Endothelial cell of umbilical vein (primary cell): ENCODE results near the gene CFAP65. TPM values are rescaled to one million over a fixed set of nuclear protein-coding genes. Genes with fewer than 3 reads are reported as not detected.

Experiments used
- BruUV-seq: library from RNA; stranded (reverse); fragments of 400-500 nt; replicated peaks from 2 replicates; lab custom pipeline; 2021; lab: Mats Ljungman, UMichigan
- CTCF ChIA-PET: fragments of 300-600, 350-600 bp; sonication (Branson Sonifier 250); formaldehyde crosslinking; loops from one replicate; lab custom pipeline; 2021; ENCODE audit warnings: antibody characterized with exemption, inconsistent platforms; lab: Charles Lee
- POLR2A ChIA-PET: fragments of 300-600, 350-600 bp; sonication (Branson Sonifier 250); formaldehyde crosslinking; loops from one replicate; lab custom pipeline; 2021; ENCODE audit warnings: antibody characterized with exemption, inconsistent platforms; lab: Charles Lee
- DNase-seq: peaks from one replicate; pipeline ENCODE4 v3.0.0-alpha.2; 2011; ENCODE audit warnings: low read depth, low spot score
- FAIRE-seq: peaks from 2 replicates; lab custom pipeline; 2011; peaks lifted over from hg19 to GRCh38; lab: Jason Lieb, UNC
- H2AFZ ChIP-seq: 2 replicates; pipeline ENCODE4 v1.6.0; 2012; ENCODE audit warnings: low read depth, low read length, control low read depth, inconsistent platforms
- H3K27ac ChIP-seq: 2 replicates; pipeline ENCODE4 v1.5.1; 2011; ENCODE audit warnings: low read depth, mild to moderate bottlenecking, control low read depth, low read length, moderate library complexity; ENCODE audit not compliant: insufficient read depth
- H3K27me3 ChIP-seq, 2 experiments: 2 replicates each; pipeline versions ENCODE4 v1.6.0 to v1.6.1; 2011; ENCODE audit warnings: low read length in 2 of 2, mixed read lengths in 1 of 2; ENCODE audit not compliant: control insufficient read depth in 2 of 2, insufficient read depth in 2 of 2
- H3K36me3 ChIP-seq, 2 experiments: 2 replicates in 1 of 2; 3 replicates in 1 of 2; pipeline ENCODE4 v1.5.1; 2011; ENCODE audit warnings: low read length in 2 of 2, mild to moderate bottlenecking in 1 of 2, moderate library complexity in 1 of 2; ENCODE audit not compliant: control insufficient read depth in 2 of 2, insufficient read depth in 2 of 2; ENCODE audit errors: extremely low read depth in 1 of 2
- H3K4me1 ChIP-seq: 3 replicates; pipeline ENCODE4 v1.5.1; 2011; ENCODE audit warnings: mild to moderate bottlenecking, low read length; ENCODE audit not compliant: control insufficient read depth, insufficient read depth; ENCODE audit errors: extremely low read depth
- H3K4me2 ChIP-seq: 2 replicates; pipeline ENCODE4 v1.6.1; 2011; ENCODE audit warnings: low read length, control low read depth, mixed read lengths; ENCODE audit not compliant: insufficient read depth
- H3K4me3 ChIP-seq, 3 experiments: fragments of 200-600 bp in 1 of 3; sonication (generic), shearing (Covaris generic) in 1 of 3; replicated peaks in 1 of 3; 2 replicates each; pipeline ENCODE4 v1.5.1; 2011 to 2016; ENCODE audit warnings: control low read depth in 3 of 3, low read length in 3 of 3, mild to moderate bottlenecking in 2 of 3, inconsistent platforms in 1 of 3, low read depth in 1 of 3, moderate library complexity in 1 of 3; ENCODE audit not compliant: insufficient read depth in 1 of 3
- H3K79me2 ChIP-seq: 2 replicates; pipeline ENCODE4 v1.6.0; 2012; ENCODE audit warnings: low read length, inconsistent platforms; ENCODE audit not compliant: control insufficient read depth, insufficient read depth
- H3K9ac ChIP-seq: replicated peaks from 2 replicates; pipeline ENCODE3; 2011; ENCODE audit warnings: low read length, control low read depth; ENCODE audit not compliant: insufficient read depth; ENCODE audit errors: extremely low read depth
- H3K9me1 ChIP-seq: replicated peaks from 3 replicates; pipeline ENCODE4 v1.6.0; 2011; ENCODE audit warnings: mild to moderate bottlenecking, low read length; ENCODE audit not compliant: control insufficient read depth, insufficient read depth; ENCODE audit errors: extremely low read depth
- H3K9me3 ChIP-seq: replicated peaks from 2 replicates; pipeline ENCODE4 v1.5.1; 2012; ENCODE audit warnings: low read length, inconsistent platforms; ENCODE audit not compliant: control insufficient read depth, insufficient read depth
- H4K20me1 ChIP-seq: replicated peaks from 2 replicates; pipeline ENCODE3; 2011; ENCODE audit warnings: mild to moderate bottlenecking, low read length; ENCODE audit not compliant: control insufficient read depth, insufficient read depth; ENCODE audit errors: extremely low read depth
- GATA2 ChIP-seq: IDR thresholded peaks from 2 replicates; pipeline ENCODE4 v1.7.0; 2011; ENCODE audit warnings: low read depth, mild to moderate bottlenecking, moderate library complexity, mixed read lengths, low read length; ENCODE audit not compliant: insufficient read length, insufficient read depth
- JUN ChIP-seq: IDR thresholded peaks from 2 replicates; pipeline ENCODE4 v1.6.1; 2011; ENCODE audit warnings: borderline replicate concordance, low read depth; ENCODE audit not compliant: insufficient read length, insufficient read depth
- MYC ChIP-seq: IDR thresholded peaks from one replicate; pipeline ENCODE4 v1.6.1; 2011; ENCODE audit warnings: mild to moderate bottlenecking, low read depth, low read length
- POLR2A ChIP-seq: IDR thresholded peaks from 2 replicates; pipeline ENCODE4 v1.6.1; 2012; ENCODE audit warnings: low read depth, mild to moderate bottlenecking, control low read depth, low read length
- POLR2AphosphoS5 ChIP-seq: IDR thresholded peaks from 2 replicates; pipeline ENCODE4 v1.6.1; 2012; ENCODE audit warnings: low read depth, mild to moderate bottlenecking, control low read depth, low read length, moderate library complexity; ENCODE audit not compliant: insufficient read depth
- dilution Hi-C: fragments of 300-500 bp; cut with MboI; formaldehyde crosslinking; loops from one replicate; pipeline ENCODE4 v1.15.0; 2019; ENCODE audit warnings: low sequenced_read_pairs; ENCODE audit not compliant: extremely low pct_ligation_motif_present
- intact Hi-C: fragments of 100-400 bp; cut with micrococcal nuclease; formaldehyde crosslinking; loops from one replicate; pipeline ENCODE4 v1.10.0; 2022
- polyA plus RNA-seq, 4 experiments: library from polyadenylated mRNA; depleted of rRNA in 3 of 4; stranded (reverse) in 3 of 4; unstranded in 1 of 4; fragments of >200 nt; gene quantifications; 2 replicates each; pipeline versions ENCODE4 v1.2.1 to v1.2.3, GENCODE V29; 2011 to 2012; ENCODE audit warnings: missing spikeins in 1 of 4
- total RNA-seq: library from RNA; stranded (reverse); gene quantifications from 2 replicates; pipeline ENCODE4 v1.2.3, GENCODE V29; 2021
- TF ChIP-seq, protein P1 (sequence below): IDR thresholded peaks from 2 replicates; pipeline ENCODE4 v1.6.1; 2011; ENCODE audit not compliant: insufficient read depth, insufficient read length

The CFAP65 gene
- total and polyA plus RNA-seq, 2 donors (not counting 3 experiments of a cell fraction or from before 2014, with no cell fraction given): 0.03 TPM; not detected in 1

DNA sequence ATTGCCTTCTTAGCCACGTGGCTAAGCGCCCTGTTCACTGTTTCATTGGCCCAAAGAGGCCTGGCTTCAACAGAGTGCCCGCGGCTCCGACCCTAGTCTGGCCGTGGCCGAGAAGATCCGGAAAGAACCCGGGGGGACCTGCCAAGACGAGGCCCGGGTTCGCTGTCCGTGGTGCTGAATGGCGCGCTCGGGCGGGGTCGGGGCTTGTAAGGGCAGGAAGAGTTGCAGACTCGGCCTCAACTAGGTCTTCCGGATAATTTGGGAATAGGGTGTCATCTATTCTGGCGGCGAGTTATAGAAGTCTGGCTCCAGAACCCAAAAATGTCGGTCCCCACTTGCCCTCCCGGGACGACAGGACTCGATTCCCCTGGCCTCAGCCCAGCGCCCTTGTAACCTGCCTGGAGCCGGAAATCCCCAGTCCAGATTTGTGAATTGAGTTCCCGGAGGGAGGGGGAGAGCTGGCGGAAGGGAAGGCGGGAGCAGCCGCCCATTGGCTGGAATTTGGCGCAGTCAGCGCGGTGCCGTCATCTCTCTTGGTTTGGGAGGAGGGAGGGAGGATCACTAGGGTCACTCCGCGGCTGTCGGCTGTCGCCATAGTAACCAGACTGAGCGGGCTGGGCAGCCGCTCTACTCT is 78.3 kb downstream of the CFAP65 start:
- Histone ChIP-seq H3K4me2 (no peak overlapping the region), H3K27me3 (peaks cover 41 to 60% of the 10 kb centered on the region in 2 experiments), H4K20me1 (no peaks in the 10 kb centered on the region), H3K4me1 (no peaks in the 10 kb centered on the region), H3K27ac (no peak overlapping the region), H3K79me2 (no peaks in the 10 kb centered on the region), H3K9me1 (no peaks in the 10 kb centered on the region), H3K4me3 (no peak overlapping the region), H3K9ac (no peak overlapping the region), H2AFZ (no peak overlapping the region), H3K36me3 (no peaks in the 10 kb centered on the region), H3K9me3 (no peaks in the 10 kb centered on the region)
- TF ChIP-seq MYC (no peak), JUN (no peak), POLR2A (no peak), GATA2 (no peak), POLR2AphosphoS5 (no peak)
- TF ChIP-seq, protein P1, sequence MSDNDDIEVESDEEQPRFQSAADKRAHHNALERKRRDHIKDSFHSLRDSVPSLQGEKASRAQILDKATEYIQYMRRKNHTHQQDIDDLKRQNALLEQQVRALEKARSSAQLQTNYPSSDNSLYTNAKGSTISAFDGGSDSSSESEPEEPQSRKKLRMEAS: no peak
- DNase-seq: no peak
- no peak for FAIRE-seq
- CTCF ChIA-PET: interaction anchor here (6.4 kb wide), 1 partner anchor 17 kb away, joined by 45 read pairs; no protein-coding TSS in a partner anchor
- intact Hi-C loops: no loop called here
- POLR2A ChIA-PET: no interaction called here
- no TSS peak for BruUV-seq
- dilution Hi-C loops: no loop called here
